ENCODE results near the gene ABTB2. TPM values are rescaled to one million over a fixed set of nuclear protein-coding genes. Genes with fewer than 3 reads are reported as not detected.
"Not testable (repeated sequence)": the region's sequence is repeated elsewhere in the genome, so short reads cannot be mapped to it uniquely, and the experiment has no call there.

Gene ABTB2
- total RNA-seq, 6 experiments from 2014 or later: 6.0 to 14.9 (median 10.0) TPM

GRCh38 chr11:34395916-34396550 is 38.2 kb upstream of the ABTB2 start:
- no peaks in the 10 kb centered on the region for H3K27me3 ChIP-seq

GRCh38 chr11:34394771-34395300 is 37.0 kb upstream of the ABTB2 start:
- Histone ChIP-seq H3K27ac (no peak overlapping the region), H3K4me1 (no peaks in the 10 kb centered on the region), H3K9me3 (no peaks in the 10 kb centered on the region), H3K4me3 (no peak overlapping the region), H3K36me3 (no peaks in the 10 kb centered on the region), H3K27me3 (no peaks in the 10 kb centered on the region)
- 89% methylated on average over 5 of the region's 6 CpGs for WGBS (ENCODE audit: insufficient coverage, low coverage, low lambda C conversion rate, missing lambda C conversion rate)
- DNase-seq (no peak), ATAC-seq (no peak)
- intact Hi-C loops (cut with DNase I): no loop called here
- no peak for TF ChIP-seq CTCF (IDR thresholded peaks at IDR 0.05)
- no peak for TF ChIP-seq POLR2A (IDR thresholded peaks at IDR 0.05)

More at GRCh38 chr11:34395916-34396550, 38.2 kb upstream of the ABTB2 start:
- ATAC-seq: no peak
- no peaks in the 10 kb centered on the region for H3K4me1 ChIP-seq
- DNase-seq: no peak
- H3K36me3 ChIP-seq: no peaks in the 10 kb centered on the region
- TF ChIP-seq CTCF (IDR thresholded peaks at IDR 0.05) (no peak), POLR2A (IDR thresholded peaks at IDR 0.05) (no peak)
- H3K4me3 ChIP-seq: no peak overlapping the region
- 56% methylated on average over 1 of the region's 1 CpG for WGBS (ENCODE audit: insufficient coverage, low coverage, low lambda C conversion rate, missing lambda C conversion rate)
- no peaks in the 10 kb centered on the region for H3K9me3 ChIP-seq
- H3K27ac ChIP-seq: no peak overlapping the region
- intact Hi-C loops (cut with DNase I): no loop called here

GRCh38 chr11:34387653-34388052 is 29.8 kb upstream of the ABTB2 start:
- no peak for TF ChIP-seq POLR2A (IDR thresholded peaks at IDR 0.05)
- TF ChIP-seq CTCF (IDR thresholded peaks at IDR 0.05): no peak
- no peaks in the 10 kb centered on the region for H3K36me3 ChIP-seq
- H3K9me3 ChIP-seq: no peaks in the 10 kb centered on the region
- peak overlapping the region in 2 of 3 donors; percentile 42 to 48 for H3K27ac ChIP-seq
- ATAC-seq (peak; percentile 75 to 93 (median 84)), DNase-seq (no peak)
- H3K4me3 ChIP-seq: no peak overlapping the region
- WGBS (ENCODE audit: insufficient coverage, low coverage, low lambda C conversion rate, missing lambda C conversion rate): 39% methylated on average over 1 of the region's 1 CpG
- no peaks in the 10 kb centered on the region for H3K4me1 ChIP-seq
- no peaks in the 10 kb centered on the region for H3K27me3 ChIP-seq
- intact Hi-C loops (cut with DNase I): no loop called here

- intact Hi-C loops (cut with DNase I); H3K9me3 ChIP-seq; DNase-seq; H3K27ac ChIP-seq; H3K36me3 ChIP-seq; H3K4me3 ChIP-seq; H3K4me1 ChIP-seq; H3K27me3 ChIP-seq: not testable (repeated sequence)
- 59% methylated on average over 2 of the region's 2 CpGs for WGBS (ENCODE audit: insufficient coverage, low coverage, low lambda C conversion rate, missing lambda C conversion rate)
- ATAC-seq: peak in 2 of 4 donors; percentile 43 to 69
Observed at GRCh38 chr11:34386356-34386755, 28.5 kb upstream of the ABTB2 start.

- Histone ChIP-seq H3K36me3 (no peaks in the 10 kb centered on the region), H3K27me3 (no peaks in the 10 kb centered on the region), H3K4me3 (no peak overlapping the region), H3K4me1 (peaks cover 0 to 6% (median 0%) of the 10 kb centered on the region in 4 donors), H3K9me3 (no peaks in the 10 kb centered on the region), H3K27ac (no peak overlapping the region)
- ATAC-seq: no peak
- 58% methylated on average over 5 of the region's 5 CpGs for WGBS (ENCODE audit: insufficient coverage, low coverage, low lambda C conversion rate, missing lambda C conversion rate)
- intact Hi-C loops (cut with DNase I): no loop called here
- TF ChIP-seq CTCF (IDR thresholded peaks at IDR 0.05) (no peak), POLR2A (IDR thresholded peaks at IDR 0.05) (no peak)
- no peak for DNase-seq
Observed at GRCh38 chr11:34382532-34383276, 24.9 kb upstream of the ABTB2 start.

All from right lobe of liver (tissue), 6 donors.